Astrocyte (in vitro differentiated cells and primary cell): ENCODE results near the gene CAMKMT. TPM values are rescaled to one million over a fixed set of nuclear protein-coding genes. Genes with fewer than 3 reads are reported as not detected.
A peak's percentile ranks its signal among the peaks of the same experiment; 100 is the strongest.

Source experiments
- DNase-seq: peaks from one replicate; pipeline ENCODE4 v3.0.0-alpha.2; 2010; ENCODE audit warnings: low read depth
- FAIRE-seq: peaks from 2 replicates; lab custom pipeline; 2011; peaks lifted over from hg19 to GRCh38; lab: Jason Lieb, UNC
- H2AFZ ChIP-seq: 2 replicates; pipeline ENCODE4 v1.6.0; 2012; ENCODE audit warnings: low read depth, low read length, inconsistent platforms
- H3K27ac ChIP-seq: 2 replicates; pipeline ENCODE4 v1.5.1; 2011; ENCODE audit warnings: low read depth, low read length, inconsistent platforms
- H3K27me3 ChIP-seq: 2 replicates; pipeline ENCODE4 v1.6.0; 2011; ENCODE audit warnings: low read length, inconsistent platforms; ENCODE audit not compliant: insufficient read depth
- H3K36me3 ChIP-seq: 2 replicates; pipeline ENCODE4 v1.5.1; 2011; ENCODE audit warnings: low read length, inconsistent platforms; ENCODE audit not compliant: insufficient read depth
- H3K4me1 ChIP-seq: 2 replicates; pipeline ENCODE4 v1.5.1; 2011; ENCODE audit warnings: low read length, inconsistent platforms; ENCODE audit not compliant: insufficient read depth
- H3K4me2 ChIP-seq: 2 replicates; pipeline ENCODE4 v1.6.0; 2012; ENCODE audit warnings: low read length, inconsistent platforms
- H3K4me3 ChIP-seq: 2 replicates; pipeline ENCODE4 v1.5.1; 2011; ENCODE audit warnings: low read depth, mild to moderate bottlenecking, low read length, inconsistent platforms; ENCODE audit not compliant: insufficient read depth
- H3K79me2 ChIP-seq: 2 replicates; pipeline ENCODE4 v1.6.0; 2012; ENCODE audit warnings: mild to moderate bottlenecking, low read length, inconsistent platforms; ENCODE audit not compliant: insufficient read depth
- H3K9ac ChIP-seq: 2 replicates; pipeline ENCODE4 v1.6.0; 2012; ENCODE audit warnings: mild to moderate bottlenecking, low read length, inconsistent platforms
- H3K9me3 ChIP-seq: 2 replicates; pipeline ENCODE4 v1.5.1; 2012; ENCODE audit warnings: low read depth, mild to moderate bottlenecking, low read length, inconsistent platforms; ENCODE audit not compliant: insufficient read depth
- H4K20me1 ChIP-seq: 2 replicates; pipeline ENCODE4 v1.6.0; 2012; ENCODE audit warnings: low read length, inconsistent platforms; ENCODE audit not compliant: insufficient read depth
- H3K27ac Mint-ChIP-seq: one replicate; pipeline ENCODE4 v1.8.0; 2021; ENCODE audit warnings: mild to moderate bottlenecking, mixed read lengths; ENCODE audit not compliant: unreplicated experiment
- H3K27me3 Mint-ChIP-seq: one replicate; pipeline ENCODE4 v1.8.0; 2021; ENCODE audit warnings: low read depth, mixed read lengths; ENCODE audit not compliant: unreplicated experiment
- H3K36me3 Mint-ChIP-seq: one replicate; pipeline ENCODE4 v1.8.0; 2021; ENCODE audit warnings: low read depth, mixed read lengths; ENCODE audit not compliant: unreplicated experiment
- H3K4me1 Mint-ChIP-seq: one replicate; pipeline ENCODE4 v1.8.0; 2021; ENCODE audit warnings: low read depth, mixed read lengths; ENCODE audit not compliant: unreplicated experiment
- H3K4me3 Mint-ChIP-seq: one replicate; pipeline ENCODE4 v1.8.0; 2021; ENCODE audit warnings: mild to moderate bottlenecking, moderate library complexity, mixed read lengths; ENCODE audit not compliant: unreplicated experiment
- H3K9me3 Mint-ChIP-seq: one replicate; pipeline ENCODE4 v1.8.0; 2021; ENCODE audit warnings: mild to moderate bottlenecking, mixed read lengths; ENCODE audit not compliant: unreplicated experiment
- EZH2 ChIP-seq: IDR thresholded peaks from 2 replicates; pipeline ENCODE4 v1.6.1; 2012; ENCODE audit warnings: mild to moderate bottlenecking, low read length, inconsistent platforms; ENCODE audit not compliant: insufficient read depth
- total RNA-seq: library from RNA; stranded (reverse); gene quantifications from 2 replicates; pipeline ENCODE4 v1.2.1, GENCODE V29; 2021
- TF ChIP-seq, protein P1 (sequence below): IDR thresholded peaks from 2 replicates; pipeline ENCODE4 v1.5.1; 2011; ENCODE audit warnings: low read depth, mild to moderate bottlenecking, inconsistent platforms, low read length, moderate library complexity; ENCODE audit not compliant: insufficient read depth

Gene CAMKMT
- total RNA-seq, 1 donor from 2014 or later: 9.3 TPM

DNA sequence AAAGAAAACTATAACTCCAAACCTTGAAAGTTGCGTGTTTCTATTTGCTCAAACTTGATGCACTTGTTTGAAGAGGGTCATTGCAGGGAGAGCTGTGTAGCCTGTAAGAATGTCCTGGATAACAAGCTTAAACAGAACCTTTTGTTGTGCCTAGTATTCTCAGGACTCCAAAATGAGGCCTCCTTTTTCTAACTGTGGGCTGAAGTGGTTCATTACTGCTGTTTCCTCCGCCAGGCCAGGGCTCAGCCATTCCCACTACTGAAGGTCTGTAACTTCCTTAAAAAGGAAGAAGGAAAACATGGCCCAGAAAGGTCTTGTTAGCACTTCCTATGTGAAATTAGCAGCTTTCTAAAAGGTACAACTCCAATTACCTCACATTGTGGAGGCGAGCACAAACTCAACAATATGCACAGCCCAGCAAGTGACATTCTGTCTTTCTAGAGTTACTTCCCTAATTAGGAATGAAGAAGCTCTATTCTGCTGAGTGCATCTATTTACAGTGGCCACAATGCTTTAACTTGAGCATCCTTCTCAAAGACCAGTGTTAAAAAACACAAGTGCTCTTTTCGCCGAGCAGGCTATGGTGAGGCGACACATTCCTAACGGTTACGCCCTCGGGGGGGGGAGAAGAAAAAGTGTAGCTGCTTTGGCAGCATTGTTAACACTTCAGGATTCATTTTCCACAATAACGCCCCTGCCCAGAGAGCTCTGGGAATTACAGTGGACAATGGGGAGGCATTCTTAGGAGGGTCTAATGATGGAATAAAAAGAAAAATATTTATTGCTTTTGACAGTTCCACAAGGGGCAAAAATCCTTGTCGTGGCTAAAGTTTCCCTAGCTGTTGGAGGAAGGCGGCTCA lies 442.9 kb downstream of the CAMKMT start:
- Histone ChIP-seq H3K36me3 (no peaks in the 10 kb centered on the region), H3K9ac (no peak overlapping the region), H4K20me1 (no peaks in the 10 kb centered on the region), H3K79me2 (no peaks in the 10 kb centered on the region), H3K4me3 (no peak overlapping the region), H3K4me2 (no peak overlapping the region), H2AFZ (no peak overlapping the region), H3K9me3 (no peaks in the 10 kb centered on the region), H3K27me3 (peaks cover 97% of the 10 kb centered on the region), H3K27ac (no peak overlapping the region), H3K4me1 (peaks cover 6% of the 10 kb centered on the region)
- Mint-ChIP-seq H3K9me3 (no peaks in the 10 kb centered on the region), H3K4me3 (no peak overlapping the region), H3K27ac (peak overlapping the region; percentile 34), H3K27me3 (peaks cover 69% of the 10 kb centered on the region), H3K4me1 (peaks cover 6% of the 10 kb centered on the region), H3K36me3 (no peaks in the 10 kb centered on the region)
- DNase-seq: no peak
- FAIRE-seq: no peak
- TF ChIP-seq, protein P1, sequence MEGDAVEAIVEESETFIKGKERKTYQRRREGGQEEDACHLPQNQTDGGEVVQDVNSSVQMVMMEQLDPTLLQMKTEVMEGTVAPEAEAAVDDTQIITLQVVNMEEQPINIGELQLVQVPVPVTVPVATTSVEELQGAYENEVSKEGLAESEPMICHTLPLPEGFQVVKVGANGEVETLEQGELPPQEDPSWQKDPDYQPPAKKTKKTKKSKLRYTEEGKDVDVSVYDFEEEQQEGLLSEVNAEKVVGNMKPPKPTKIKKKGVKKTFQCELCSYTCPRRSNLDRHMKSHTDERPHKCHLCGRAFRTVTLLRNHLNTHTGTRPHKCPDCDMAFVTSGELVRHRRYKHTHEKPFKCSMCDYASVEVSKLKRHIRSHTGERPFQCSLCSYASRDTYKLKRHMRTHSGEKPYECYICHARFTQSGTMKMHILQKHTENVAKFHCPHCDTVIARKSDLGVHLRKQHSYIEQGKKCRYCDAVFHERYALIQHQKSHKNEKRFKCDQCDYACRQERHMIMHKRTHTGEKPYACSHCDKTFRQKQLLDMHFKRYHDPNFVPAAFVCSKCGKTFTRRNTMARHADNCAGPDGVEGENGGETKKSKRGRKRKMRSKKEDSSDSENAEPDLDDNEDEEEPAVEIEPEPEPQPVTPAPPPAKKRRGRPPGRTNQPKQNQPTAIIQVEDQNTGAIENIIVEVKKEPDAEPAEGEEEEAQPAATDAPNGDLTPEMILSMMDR: no peak
- TF ChIP-seq EZH2: no peak

DNA sequence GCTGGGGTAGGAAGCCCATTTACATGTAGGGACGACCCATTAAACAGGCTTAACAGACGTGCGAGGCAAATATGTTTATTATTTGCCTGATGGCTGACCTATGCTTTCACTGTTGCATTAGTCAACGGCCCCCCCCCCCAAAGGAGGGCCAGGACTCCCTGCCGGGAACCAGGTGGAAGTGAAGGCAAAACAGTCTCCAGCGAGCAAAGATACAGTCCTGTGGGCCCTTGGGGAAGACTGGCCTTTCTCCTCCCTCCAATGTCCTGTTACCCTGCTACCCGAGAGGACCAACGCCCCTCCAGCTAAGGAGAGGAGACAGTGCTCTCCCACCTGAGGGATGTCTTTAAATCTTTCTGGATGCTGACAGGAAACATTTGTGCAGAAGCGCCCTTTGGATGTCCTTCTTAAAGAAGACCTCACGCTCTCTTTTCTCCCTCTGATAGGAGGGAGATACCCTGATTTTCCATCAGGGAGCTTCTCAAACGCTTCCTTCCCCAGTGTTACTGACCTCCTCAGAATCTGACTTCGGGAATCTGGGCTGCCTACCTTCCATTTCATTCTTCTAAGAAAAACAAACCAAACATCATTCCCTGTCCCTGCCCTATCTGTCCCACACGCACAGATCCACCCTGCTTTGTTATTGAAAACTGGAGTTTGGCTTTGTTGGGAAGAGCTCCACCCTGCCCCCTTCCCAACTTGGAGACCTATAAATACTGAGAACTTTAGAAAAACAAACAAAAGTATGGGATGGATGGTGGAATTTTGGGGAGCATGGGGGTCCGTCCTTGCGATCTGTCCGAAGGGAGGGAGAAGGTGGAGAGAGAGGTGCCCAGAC lies 443.9 kb downstream of the CAMKMT start:
- Mint-ChIP-seq H3K27ac (no peak overlapping the region), H3K27me3 (peaks cover 64% of the 10 kb centered on the region), H3K4me1 (peaks cover 6% of the 10 kb centered on the region), H3K9me3 (no peaks in the 10 kb centered on the region), H3K4me3 (no peak overlapping the region), H3K36me3 (no peaks in the 10 kb centered on the region)
- H4K20me1 ChIP-seq: no peaks in the 10 kb centered on the region
- no peak overlapping the region for H3K4me2 ChIP-seq
- no peaks in the 10 kb centered on the region for H3K79me2 ChIP-seq
- H2AFZ ChIP-seq: no peak overlapping the region
- TF ChIP-seq, protein P1: no peak
- TF ChIP-seq EZH2: no peak
- peaks cover 92% of the 10 kb centered on the region for H3K27me3 ChIP-seq
- H3K27ac ChIP-seq: no peak overlapping the region
- FAIRE-seq (no peak), DNase-seq (no peak)
- no peak overlapping the region for H3K9ac ChIP-seq
- peaks cover 6% of the 10 kb centered on the region for H3K4me1 ChIP-seq
- H3K36me3 ChIP-seq: no peaks in the 10 kb centered on the region
- H3K4me3 ChIP-seq: no peak overlapping the region
- H3K9me3 ChIP-seq: no peaks in the 10 kb centered on the region
